Sigmoid colon (tissue), 4 donors: ENCODE data around the gene MRPL18.

Experiments used
- CTCF ChIP-seq, 4 experiments: fragments of 450-650 bp in 3 of 4; fragments of 200-600 bp in 1 of 4; IDR thresholded peaks; one replicate each; pipeline ENCODE4 v1.5.1; 2016 to 2019; ENCODE audit warnings: antibody characterized with exemption in 4 of 4, mild to moderate bottlenecking in 3 of 4, moderate library complexity in 2 of 4
- EP300 ChIP-seq, 4 donors: sonication (generic); formaldehyde crosslinking; IDR thresholded peaks; one replicate each; pipeline ENCODE4 v1.6.1; 2017; ENCODE audit warnings: antibody characterized with exemption in 4 of 4
- POLR2A ChIP-seq, 2 donors: fragments of 450-650 bp; IDR thresholded peaks; one replicate each; pipeline ENCODE4 v1.6.1; 2016; ENCODE audit warnings: antibody characterized with exemption in 2 of 2, mild to moderate bottlenecking in 2 of 2, moderate library complexity in 2 of 2
- POLR2AphosphoS5 ChIP-seq, 4 donors: sonication (generic); formaldehyde crosslinking; IDR thresholded peaks; one replicate each; pipeline ENCODE4 v1.6.1; 2017; ENCODE audit warnings: antibody characterized with exemption in 4 of 4

GRCh38 chr6:159778542-159779103 is 11.6 kb upstream of the MRPL18 start:
- TF ChIP-seq POLR2A (IDR thresholded peaks at IDR 0.05) (no peak), POLR2AphosphoS5 (IDR thresholded peaks at IDR 0.05) (no peak), CTCF (IDR thresholded peaks at IDR 0.05) (no peak), EP300 (IDR thresholded peaks at IDR 0.05) (no peak)
